ENCODE measurements around the gene PALD1.

The PALD1 gene

GRCh38 chr10:70502406-70502805, 23.8 kb downstream of the PALD1 start:
- TF ChIP-seq ZBTB7A (IDR thresholded peaks at IDR 0.05; ENCODE audit: low read depth) (no peak), TAF1 (IDR thresholded peaks at IDR 0.05; ENCODE audit: low read depth) (no peak), TEAD4 (IDR thresholded peaks at IDR 0.05) (no peak), EGR1 (IDR thresholded peaks at IDR 0.05) (no peak), EP300 (IDR thresholded peaks at IDR 0.05; ENCODE audit: borderline replicate concordance) (no peak), YY1 (IDR thresholded peaks at IDR 0.05; ENCODE audit: low read depth) (no peak), REST (IDR thresholded peaks at IDR 0.05; ENCODE audit: low read depth) (no peak), FOXM1 (IDR thresholded peaks at IDR 0.05; ENCODE audit: borderline replicate concordance, low read depth) (no peak), NFIC (IDR thresholded peaks at IDR 0.05) (no peak), MAX (IDR thresholded peaks at IDR 0.05) (no peak), USF1 (IDR thresholded peaks at IDR 0.05) (no peak), CEBPB (IDR thresholded peaks at IDR 0.05) (no peak), RAD21 (IDR thresholded peaks at IDR 0.05; ENCODE audit: low read depth) (no peak), CREB1 (IDR thresholded peaks at IDR 0.05; ENCODE audit: low read depth) (no peak)

GRCh38 chr10:70503776-70504175, 25.2 kb downstream of the PALD1 start:
- TF ChIP-seq REST (IDR thresholded peaks at IDR 0.05; ENCODE audit: low read depth): no peak
- no peak for TF ChIP-seq CREB1 (IDR thresholded peaks at IDR 0.05; ENCODE audit: low read depth)
- TF ChIP-seq USF1 (IDR thresholded peaks at IDR 0.05): no peak
- no peak for TF ChIP-seq EGR1 (IDR thresholded peaks at IDR 0.05)
- no peak for TF ChIP-seq FOXM1 (IDR thresholded peaks at IDR 0.05; ENCODE audit: borderline replicate concordance, low read depth)
- no peak for TF ChIP-seq EP300 (IDR thresholded peaks at IDR 0.05; ENCODE audit: borderline replicate concordance)

- TF ChIP-seq CREB1 (IDR thresholded peaks at IDR 0.05; ENCODE audit: low read depth) (no peak), TCF12 (IDR thresholded peaks at IDR 0.05; ENCODE audit: low read depth) (no peak), NFIC (IDR thresholded peaks at IDR 0.05) (no peak), TEAD4 (IDR thresholded peaks at IDR 0.05) (no peak), FOXM1 (IDR thresholded peaks at IDR 0.05; ENCODE audit: borderline replicate concordance, low read depth) (no peak), REST (IDR thresholded peaks at IDR 0.05; ENCODE audit: low read depth) (no peak), USF1 (IDR thresholded peaks at IDR 0.05) (no peak), MAX (IDR thresholded peaks at IDR 0.05) (no peak), ZBTB7A (IDR thresholded peaks at IDR 0.05; ENCODE audit: low read depth) (no peak), RAD21 (IDR thresholded peaks at IDR 0.05; ENCODE audit: low read depth) (no peak)
Observed at GRCh38 chr10:70504521-70505358, 26.2 kb downstream of the PALD1 start.

- no peak for TF ChIP-seq YY1 (IDR thresholded peaks at IDR 0.05; ENCODE audit: low read depth)
- no peak for TF ChIP-seq ZBTB7A (IDR thresholded peaks at IDR 0.05; ENCODE audit: low read depth)
- TF ChIP-seq EGR1 (IDR thresholded peaks at IDR 0.05): no peak
- no peak for TF ChIP-seq REST (IDR thresholded peaks at IDR 0.05; ENCODE audit: low read depth)
- no peak for TF ChIP-seq CEBPB (IDR thresholded peaks at IDR 0.05)
- TF ChIP-seq TEAD4 (IDR thresholded peaks at IDR 0.05): no peak
- TF ChIP-seq RAD21 (IDR thresholded peaks at IDR 0.05; ENCODE audit: low read depth): no peak
- no peak for TF ChIP-seq NFIC (IDR thresholded peaks at IDR 0.05)
Observed at GRCh38 chr10:70505908-70506307, 27.3 kb downstream of the PALD1 start.

Data from Ishikawa (cell line).